Cerebellar cortex (tissue), 1 donor: ENCODE results near the gene HIRIP3.

Source experiments
- DNase-seq: peaks from one replicate; pipeline ENCODE4 v3.0.0-alpha.2; 2015; ENCODE audit warnings: low spot score

Gene HIRIP3

GRCh38 chr16:29996766-29997250 lies 1.4 kb upstream of the HIRIP3 start:
- no peak for DNase-seq

DNA sequence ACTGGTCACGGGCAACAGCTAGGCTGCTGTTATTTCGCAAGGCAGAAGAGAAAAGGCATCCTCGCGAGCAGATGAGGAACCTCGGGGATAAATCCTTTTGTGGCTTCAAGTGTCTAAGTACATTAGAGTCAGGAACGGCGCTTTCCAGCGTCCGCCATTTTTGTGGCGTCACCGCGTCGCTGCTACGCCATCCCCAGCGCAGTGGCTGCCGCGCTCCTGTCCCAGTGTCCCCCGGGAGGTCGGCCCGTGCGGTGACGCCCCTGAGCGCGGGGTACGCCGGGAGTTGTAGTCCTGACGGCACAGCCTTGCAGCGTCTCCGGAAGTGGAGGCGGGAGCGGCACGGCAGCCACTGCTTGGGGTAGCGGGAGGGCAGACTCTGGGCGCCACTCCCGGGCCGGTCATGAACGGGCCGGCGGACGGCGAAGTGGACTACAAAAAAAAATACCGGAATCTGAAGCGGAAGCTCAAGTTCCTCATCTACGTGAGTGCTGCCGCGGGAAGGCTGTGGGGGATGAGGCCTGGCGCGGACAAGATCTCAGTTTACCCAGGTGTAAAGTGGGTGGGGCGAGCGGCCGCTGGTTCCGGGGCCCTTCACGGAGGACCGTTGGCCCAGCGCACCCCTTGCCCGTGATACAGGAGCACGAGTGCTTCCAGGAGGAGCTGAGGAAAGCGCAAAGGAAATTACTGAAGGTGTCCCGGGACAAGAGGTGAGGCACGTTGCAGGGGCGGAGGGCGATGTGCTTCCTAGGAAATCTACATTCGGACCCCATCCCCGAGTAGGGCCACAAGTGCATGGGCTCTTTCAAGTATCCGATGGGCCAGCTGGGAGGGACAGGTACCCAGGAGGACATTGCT lies 721 bp upstream of the HIRIP3 start, which contains the start of gene INO80E:
TSS of gene INO80E (plus strand) at position 331 of the 855 bp plus-strand sequence. CDS start at position 401, 70 bp downstream.
- peak; percentile 96 for DNase-seq

DNA sequence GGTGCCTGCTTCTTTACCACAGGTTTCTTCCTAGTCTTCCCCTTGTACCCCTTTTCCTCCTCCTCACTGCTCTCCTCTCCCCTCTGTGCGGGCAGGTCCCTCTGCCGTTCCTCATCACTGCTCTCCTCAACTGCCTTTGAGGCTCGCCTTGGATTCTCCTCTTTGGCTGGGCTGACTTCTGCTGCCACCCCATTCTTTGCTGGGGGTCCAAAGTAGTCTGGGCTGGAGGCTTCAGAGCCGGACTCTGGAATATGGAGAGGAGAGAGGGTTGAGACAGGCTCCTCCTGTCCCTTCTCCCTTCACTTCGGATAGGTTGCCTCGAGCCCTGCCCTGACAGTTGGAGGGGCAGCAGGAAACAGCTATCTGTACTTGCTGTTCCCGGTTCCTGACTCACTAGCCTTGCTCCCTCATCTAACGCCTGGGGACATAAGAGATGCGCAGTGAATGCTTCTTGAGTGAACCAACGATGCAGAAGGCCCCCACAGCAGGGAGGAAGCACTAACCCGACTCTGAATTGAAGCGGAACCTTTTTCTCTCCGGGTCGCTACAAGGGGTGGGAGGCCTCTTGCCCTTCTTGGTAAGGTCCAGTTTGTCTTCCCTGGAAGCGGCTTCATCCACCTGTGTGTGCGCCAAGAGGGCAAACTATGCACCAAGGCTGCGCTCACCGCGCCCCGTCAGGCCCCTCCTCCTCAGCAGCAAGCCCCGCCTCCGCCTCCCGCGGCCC lies 655 bp downstream of the HIRIP3 start:
- peak; percentile 47 for DNase-seq

DNA sequence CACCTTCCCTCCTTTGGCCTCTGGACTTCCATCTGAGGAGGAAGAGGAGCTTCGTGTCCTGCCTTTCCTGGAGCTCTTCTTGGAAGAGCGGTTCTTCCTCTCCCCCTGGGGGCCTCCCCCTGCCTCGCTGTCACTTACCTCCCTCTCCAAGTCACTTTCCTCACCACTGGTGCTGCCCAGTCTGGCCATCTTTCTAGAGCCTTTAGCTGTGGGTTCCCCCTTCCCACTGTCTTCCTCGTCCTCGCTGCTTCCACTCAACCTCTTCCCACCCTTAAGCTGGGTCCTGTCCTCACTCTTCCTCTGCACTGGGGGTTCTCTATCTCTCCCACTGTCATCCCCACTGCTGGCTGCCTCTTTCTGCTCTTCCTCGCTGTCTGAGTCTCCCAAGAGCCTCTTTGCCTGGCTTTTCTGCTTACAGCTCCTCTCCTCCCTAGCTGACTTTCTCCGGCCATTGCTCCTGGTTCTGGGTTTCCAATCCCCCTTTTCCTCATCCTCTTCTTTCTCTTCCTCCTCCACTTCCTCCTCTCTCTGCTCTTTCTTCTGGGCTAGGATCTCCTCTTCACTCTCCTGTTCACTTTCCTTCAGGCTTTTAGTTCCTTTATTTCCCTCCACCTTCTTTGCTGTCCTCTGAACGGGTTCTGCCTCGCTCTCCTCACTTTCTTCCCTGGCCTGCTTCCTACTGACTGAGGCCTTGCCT lies 1.4 kb downstream of the HIRIP3 start:
- DNase-seq: no peak

GRCh38 chr16:29993191-29993902 lies 2.1 kb downstream of the HIRIP3 start:
- DNase-seq: no peak

GRCh38 chr16:29992344-29992967 lies 3.0 kb downstream of the HIRIP3 start:
- no peak for DNase-seq

DNA sequence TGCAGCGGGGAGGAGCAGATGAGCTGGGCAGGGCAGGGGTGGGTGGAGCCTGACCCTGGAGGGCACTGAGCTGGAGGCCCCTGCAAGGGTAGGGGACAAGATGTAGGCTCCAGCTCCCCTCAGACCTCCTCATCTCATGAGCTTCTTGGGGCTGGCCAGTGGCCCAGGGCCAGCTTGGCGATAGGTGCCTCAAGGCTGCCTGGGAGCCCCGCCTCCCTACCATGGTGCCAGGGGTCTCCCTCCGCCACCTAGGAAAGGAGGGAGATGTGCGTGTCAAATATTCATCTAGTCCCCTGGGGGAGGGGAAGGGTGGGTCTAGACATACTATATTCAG lies 3.9 kb downstream of the HIRIP3 start:
- no peak for DNase-seq

- no peak for DNase-seq
Observed at GRCh38 chr16:29990883-29991570, 4.4 kb downstream of the HIRIP3 start.

GRCh38 chr16:29990034-29990433 lies 5.4 kb downstream of the HIRIP3 start:
- DNase-seq: no peak

DNA sequence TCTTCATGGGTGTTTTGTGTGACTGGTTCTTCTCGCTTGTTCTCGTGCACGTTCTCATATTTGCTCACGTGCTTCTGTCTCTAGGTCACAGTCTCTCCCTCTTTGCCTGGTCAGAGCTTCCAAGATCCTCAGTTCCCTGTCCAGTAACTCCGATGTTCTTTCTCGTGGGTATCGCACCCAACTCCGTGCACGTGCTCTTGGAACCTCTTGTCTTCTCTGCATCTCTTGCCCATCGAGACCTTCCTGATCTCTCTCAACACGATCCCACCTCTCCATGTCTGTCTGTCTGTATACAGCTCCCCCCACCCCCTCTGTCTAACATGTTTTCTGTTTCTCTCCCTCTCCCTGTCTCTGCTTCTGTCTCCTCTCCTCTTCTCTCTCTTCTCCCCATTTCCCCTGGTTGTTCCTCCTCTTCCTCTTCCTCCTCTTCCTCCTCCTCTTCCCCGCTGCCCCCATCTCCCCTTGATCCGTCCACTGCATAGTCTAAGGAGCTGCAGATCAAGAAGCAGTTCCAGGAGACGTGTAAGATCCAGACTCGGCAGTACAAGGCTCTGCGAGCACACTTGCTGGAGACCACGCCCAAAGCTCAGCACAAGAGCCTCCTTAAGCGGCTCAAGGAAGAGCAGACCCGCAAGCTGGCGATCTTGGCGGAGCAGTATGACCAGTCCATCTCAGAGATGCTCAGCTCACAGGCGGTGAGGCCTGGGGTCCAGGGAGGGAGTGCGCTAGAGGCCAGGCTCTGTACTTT lies 6.1 kb downstream of the HIRIP3 start:
- DNase-seq: no peak

DNA sequence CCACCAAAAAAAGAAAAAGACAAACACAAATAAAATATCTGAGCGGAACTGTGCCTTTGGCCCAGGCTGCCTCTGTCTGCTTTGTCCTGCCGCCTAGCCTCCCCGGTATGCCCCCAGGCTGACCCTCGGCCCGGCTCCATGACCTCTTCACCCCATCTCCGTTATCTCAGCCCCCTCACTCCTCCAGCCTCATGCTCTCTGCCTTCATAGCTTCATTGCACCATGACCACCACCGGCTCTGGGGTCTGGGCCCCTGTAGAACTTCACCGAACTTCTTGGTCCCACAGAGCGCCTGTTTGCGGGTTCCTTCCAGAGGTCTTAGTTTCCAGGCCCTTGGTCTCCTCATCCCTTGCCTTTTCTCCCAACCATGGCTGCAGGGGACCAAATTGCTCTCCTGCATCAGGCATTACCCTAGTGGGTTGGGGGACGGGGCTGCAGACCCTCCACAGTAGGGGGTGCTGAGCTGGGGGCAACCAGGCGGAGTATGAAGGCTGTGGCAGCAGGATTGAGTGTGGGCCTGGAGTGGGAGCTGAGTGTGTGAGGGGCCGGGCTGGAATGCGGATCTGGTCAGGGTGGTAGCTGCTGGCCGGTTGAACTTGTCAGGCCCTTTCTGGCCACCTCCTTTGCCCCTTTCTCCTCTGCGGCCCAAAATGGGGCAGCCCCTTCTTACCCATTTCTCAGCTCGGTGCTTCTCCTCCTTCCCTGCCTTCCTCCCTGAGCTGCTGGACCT lies 6.9 kb downstream of the HIRIP3 start:
- no peak for DNase-seq

- no peak for DNase-seq
Observed at GRCh38 chr16:29987371-29988085, 7.9 kb downstream of the HIRIP3 start.

DNA sequence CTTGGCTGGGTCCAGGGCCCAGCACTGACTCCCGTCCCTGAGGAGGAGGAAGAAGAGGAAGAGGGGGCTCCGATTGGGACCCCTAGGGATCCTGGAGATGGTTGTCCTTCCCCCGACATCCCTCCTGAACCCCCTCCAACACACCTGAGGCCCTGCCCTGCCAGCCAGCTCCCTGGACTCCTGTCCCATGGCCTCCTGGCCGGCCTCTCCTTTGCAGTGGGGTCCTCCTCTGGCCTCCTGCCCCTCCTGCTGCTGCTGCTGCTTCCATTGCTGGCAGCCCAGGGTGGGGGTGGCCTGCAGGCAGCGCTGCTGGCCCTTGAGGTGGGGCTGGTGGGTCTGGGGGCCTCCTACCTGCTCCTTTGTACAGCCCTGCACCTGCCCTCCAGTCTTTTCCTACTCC lies 8.5 kb downstream of the HIRIP3 start:
- DNase-seq: no peak

DNA sequence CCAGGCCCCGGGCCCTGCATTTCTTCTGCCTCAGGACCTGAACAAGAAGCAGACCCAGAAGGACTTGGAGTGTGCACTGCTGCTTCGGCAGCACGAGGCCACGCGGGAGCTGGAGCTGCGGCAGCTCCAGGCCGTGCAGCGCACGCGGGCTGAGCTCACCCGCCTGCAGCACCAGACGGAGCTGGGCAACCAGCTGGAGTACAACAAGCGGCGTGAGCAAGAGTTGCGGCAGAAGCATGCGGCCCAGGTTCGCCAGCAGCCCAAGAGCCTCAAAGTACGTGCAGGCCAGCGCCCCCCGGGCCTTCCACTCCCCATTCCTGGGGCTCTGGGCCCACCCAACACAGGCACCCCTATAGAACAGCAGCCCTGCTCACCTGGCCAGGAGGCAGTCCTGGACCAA lies 9.2 kb downstream of the HIRIP3 start:
- no peak for DNase-seq

- no peak for DNase-seq
Observed at GRCh38 chr16:29985271-29985811, 10.1 kb downstream of the HIRIP3 start.

GRCh38 chr16:29984764-29985147 lies 10.7 kb downstream of the HIRIP3 start:
- no peak for DNase-seq

DNA sequence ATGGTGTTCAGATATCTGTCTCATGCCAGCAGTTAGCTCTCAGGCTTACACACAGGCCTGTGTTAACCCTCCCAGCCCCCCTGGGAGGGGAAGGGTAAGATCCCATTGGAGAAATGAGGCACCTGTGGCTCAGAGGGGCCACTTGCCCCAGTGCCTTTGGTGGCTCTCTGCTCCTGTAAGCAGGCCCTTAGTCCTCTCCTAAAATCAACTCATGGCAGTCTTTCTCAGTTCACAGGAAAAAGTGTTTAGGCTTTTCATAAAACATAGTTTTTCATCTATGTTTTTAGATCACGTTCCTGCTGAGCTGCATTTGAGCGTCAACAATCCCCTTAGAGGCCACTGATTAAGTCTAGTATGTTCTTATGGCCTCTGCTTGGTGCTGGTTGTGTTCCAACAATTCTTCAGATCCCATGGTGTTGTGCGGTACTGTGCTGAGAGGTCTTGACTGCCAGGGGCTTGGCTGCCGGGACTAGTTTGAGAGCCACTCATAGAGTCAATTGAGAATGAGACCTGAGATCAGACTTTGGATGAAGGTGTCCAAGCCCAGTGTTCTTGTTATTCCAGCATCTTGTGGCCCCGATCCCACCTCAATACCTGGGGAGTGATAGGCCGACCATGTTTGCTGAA lies 11.2 kb downstream of the HIRIP3 start:
- no peak for DNase-seq
